Osteocyte (in vitro differentiated cells): ENCODE results near the gene MOGAT1. TPM values are rescaled to one million over a fixed set of nuclear protein-coding genes. Genes with fewer than 3 reads are reported as not detected.

Source experiments
- DNase-seq: peaks from one replicate; pipeline ENCODE4 v3.0.0; 2021; ENCODE audit warnings: mixed read lengths; ENCODE audit not compliant: unreplicated experiment; ENCODE audit errors: extremely low spot score
- H3K27ac Mint-ChIP-seq: one replicate; pipeline ENCODE4 v1.8.0; 2021; ENCODE audit warnings: mild to moderate bottlenecking, mixed read lengths; ENCODE audit not compliant: unreplicated experiment
- H3K27me3 Mint-ChIP-seq: one replicate; pipeline ENCODE4 v1.8.0; 2021; ENCODE audit warnings: mixed read lengths; ENCODE audit not compliant: unreplicated experiment
- H3K36me3 Mint-ChIP-seq: one replicate; pipeline ENCODE4 v1.8.0; 2021; ENCODE audit warnings: mixed read lengths; ENCODE audit not compliant: unreplicated experiment
- H3K4me1 Mint-ChIP-seq: one replicate; pipeline ENCODE4 v1.8.0; 2021; ENCODE audit warnings: mixed read lengths; ENCODE audit not compliant: unreplicated experiment
- H3K4me3 Mint-ChIP-seq: one replicate; pipeline ENCODE4 v1.8.0; 2021; ENCODE audit warnings: mild to moderate bottlenecking, moderate library complexity, mixed read lengths; ENCODE audit not compliant: unreplicated experiment
- H3K9me3 Mint-ChIP-seq: one replicate; pipeline ENCODE4 v1.8.0; 2021; ENCODE audit warnings: mixed read lengths; ENCODE audit not compliant: unreplicated experiment
- CTCF ChIP-seq: fragments of 200-600 bp; sonication (generic); IDR thresholded peaks from 2 replicates; pipeline ENCODE4 v1.5.0; 2021; ENCODE audit warnings: antibody characterized with exemption, mild to moderate bottlenecking, moderate library complexity
- total RNA-seq: library from RNA; stranded (reverse); gene quantifications from 2 replicates; pipeline ENCODE4 v1.2.1, GENCODE V29; 2021

The MOGAT1 gene
- total RNA-seq, 1 donor from 2014 or later, result not detected

DNA sequence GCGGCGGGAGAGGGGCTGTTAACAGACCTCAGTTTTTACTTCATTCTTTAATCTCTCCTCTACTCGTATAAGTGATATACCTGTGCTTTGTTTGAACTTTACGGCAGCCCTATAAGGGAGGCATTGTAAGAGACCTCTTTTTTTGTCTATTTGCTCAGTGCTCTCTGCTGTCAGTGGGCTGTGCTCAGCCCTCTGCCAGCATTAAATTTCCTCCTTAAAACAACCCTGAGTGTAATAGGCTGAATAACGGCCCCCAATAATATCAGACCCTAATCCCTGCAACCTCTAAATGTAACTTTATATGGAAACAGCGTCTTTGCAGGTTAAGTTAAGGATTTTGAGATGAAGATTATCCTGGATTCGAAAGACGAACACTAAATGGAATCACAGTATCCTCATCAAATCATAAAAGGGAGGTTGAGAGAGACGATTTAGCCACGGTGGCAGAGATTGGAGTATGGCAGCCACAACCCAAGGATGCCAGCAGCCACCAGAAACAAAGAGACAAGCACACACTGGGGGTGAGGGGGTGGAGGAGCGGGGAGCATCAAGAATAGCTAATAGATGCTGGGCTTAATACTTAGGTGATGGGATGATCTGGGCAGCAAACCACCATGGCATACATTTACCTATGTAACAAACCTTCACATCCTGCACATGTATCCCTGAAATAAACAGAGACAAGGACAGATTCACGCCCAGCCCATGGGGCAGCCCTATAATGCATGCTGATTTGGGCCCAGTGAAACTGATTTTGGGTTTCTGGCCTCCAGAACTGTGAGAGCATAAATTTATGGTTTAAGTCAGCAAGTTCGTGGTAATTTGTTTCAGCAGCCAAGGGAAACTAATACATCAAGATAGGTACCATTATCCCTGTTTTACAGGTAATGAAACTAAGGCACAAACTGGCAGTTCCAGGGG, 14.7 kb upstream of the MOGAT1 start:
- H3K36me3 Mint-ChIP-seq, result no peaks in the 10 kb centered on the region
- no peak for DNase-seq
- H3K27ac Mint-ChIP-seq, result peak overlapping the region; percentile 98
- no peak for TF ChIP-seq CTCF
- H3K9me3 Mint-ChIP-seq, result no peaks in the 10 kb centered on the region
- peaks cover 31% of the 10 kb centered on the region for H3K4me1 Mint-ChIP-seq
- peak overlapping the region; percentile 95 for H3K4me3 Mint-ChIP-seq
- no peaks in the 10 kb centered on the region for H3K27me3 Mint-ChIP-seq

DNA sequence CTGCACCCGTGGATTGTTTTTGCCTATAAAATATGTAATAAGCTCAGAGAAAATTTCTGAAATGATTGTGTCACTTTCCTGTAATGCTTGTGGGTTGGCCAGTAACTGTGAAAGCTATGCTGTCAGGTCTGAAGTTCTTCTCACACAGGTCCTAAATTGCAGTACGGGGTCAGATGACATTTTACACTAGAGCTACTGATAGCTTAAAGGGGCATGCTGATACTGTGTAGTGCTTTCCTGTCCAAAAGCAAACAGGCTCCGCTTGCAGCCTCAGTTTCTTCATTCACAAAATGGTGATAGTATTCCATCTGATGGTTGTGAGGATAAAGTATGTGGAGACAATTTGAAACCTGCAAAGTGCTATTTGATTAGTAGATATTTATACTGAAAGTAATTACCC, 8.0 kb upstream of the MOGAT1 start:
- Mint-ChIP-seq H3K4me3 (no peak overlapping the region), H3K27ac (no peak overlapping the region), H3K9me3 (no peaks in the 10 kb centered on the region), H3K27me3 (peaks cover 5% of the 10 kb centered on the region), H3K4me1 (no peaks in the 10 kb centered on the region), H3K36me3 (no peaks in the 10 kb centered on the region)
- no peak for DNase-seq
- no peak for TF ChIP-seq CTCF

- peaks cover 16% of the 10 kb centered on the region for H3K27me3 Mint-ChIP-seq
- TF ChIP-seq CTCF, result no peak
- no peaks in the 10 kb centered on the region for H3K4me1 Mint-ChIP-seq
- H3K9me3 Mint-ChIP-seq, result no peaks in the 10 kb centered on the region
- H3K36me3 Mint-ChIP-seq, result no peaks in the 10 kb centered on the region
- no peak overlapping the region for H3K4me3 Mint-ChIP-seq
- no peak for DNase-seq
- no peak overlapping the region for H3K27ac Mint-ChIP-seq
These were observed 2.8 kb upstream of the MOGAT1 start for GRCh38 chr2:222668494-222669154.

DNA sequence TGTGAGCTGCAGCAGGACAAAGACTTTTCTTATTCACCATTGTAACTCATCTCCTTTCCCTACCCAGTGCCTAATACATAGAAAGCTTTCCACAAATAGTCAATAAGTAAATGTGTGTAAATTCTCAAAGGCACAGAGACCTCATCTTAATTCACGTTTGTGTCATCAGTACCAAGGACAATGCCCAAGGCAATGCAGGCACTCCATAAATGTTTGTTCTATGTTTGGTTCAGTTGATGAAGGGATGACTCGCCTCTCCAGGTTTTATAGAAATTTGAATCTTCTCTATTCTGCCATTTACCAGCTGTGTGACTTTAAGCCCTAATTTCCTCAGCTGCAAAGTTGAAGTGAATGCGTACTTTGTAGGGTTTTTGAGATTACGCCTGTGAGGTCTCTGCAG, 2.1 kb upstream of the MOGAT1 start:
- Mint-ChIP-seq H3K4me3 (no peak overlapping the region), H3K36me3 (no peaks in the 10 kb centered on the region), H3K27me3 (peaks cover 20% of the 10 kb centered on the region), H3K27ac (no peak overlapping the region), H3K9me3 (no peaks in the 10 kb centered on the region), H3K4me1 (no peaks in the 10 kb centered on the region)
- no peak for DNase-seq
- TF ChIP-seq CTCF, result no peak
